NCI-H345 treated with DMSO at 0.1 percent for 48 hours (cell line): ENCODE data around the gene ARHGEF9.
"Not testable (repeated sequence)": the region's sequence is repeated elsewhere in the genome, so short reads cannot be mapped to it uniquely, and the experiment has no call there.

Experiments used
- DNase-seq: peaks from one replicate; lab custom pipeline; 2025; ENCODE audit not compliant: unreplicated experiment; lab: John Stamatoyannopoulos, UW

Gene ARHGEF9

GRCh38 chrX:63664083-63664482 lies 120.9 kb downstream of the ARHGEF9 start:
- DNase-seq, result no peak

DNA sequence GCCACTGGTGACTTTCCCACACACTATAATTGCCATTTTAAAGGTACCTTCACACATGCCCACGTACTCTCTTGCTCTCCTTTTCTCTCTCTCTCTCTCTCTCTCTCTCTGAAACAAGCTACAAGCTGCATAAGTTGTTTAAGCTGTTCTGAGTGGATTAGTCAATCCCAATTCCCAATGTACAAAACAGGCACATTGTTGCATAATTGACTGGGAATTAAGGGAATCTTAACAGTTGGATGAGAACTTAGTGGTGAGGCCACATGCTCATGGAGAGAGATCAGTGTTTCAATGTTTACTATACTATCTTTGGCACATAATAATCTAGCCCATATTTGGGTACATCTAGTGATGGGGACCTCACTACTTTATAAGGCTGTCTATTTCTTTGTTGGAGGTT lies 123.3 kb downstream of the ARHGEF9 start:
- DNase-seq, result no peak

DNA sequence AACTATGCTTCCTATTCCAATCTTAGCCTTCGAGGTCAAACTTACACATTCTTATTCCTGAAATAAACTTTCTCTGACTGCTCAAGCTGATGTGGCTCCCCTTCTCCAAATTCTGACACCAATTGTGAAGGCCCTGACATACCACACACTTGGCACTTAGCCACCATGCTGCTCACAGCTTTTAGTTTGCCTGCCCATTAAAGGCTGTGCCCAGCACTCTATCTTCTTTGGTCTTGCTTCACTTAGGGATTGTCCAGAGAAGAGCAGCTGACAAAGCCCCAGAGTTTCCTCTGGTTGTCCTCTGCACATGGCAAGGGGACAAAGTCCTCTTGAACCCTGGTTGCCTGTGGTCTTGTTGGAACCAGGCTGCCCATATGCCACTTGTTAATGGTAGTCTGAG lies 126.1 kb downstream of the ARHGEF9 start:
- DNase-seq, result no peak

DNA sequence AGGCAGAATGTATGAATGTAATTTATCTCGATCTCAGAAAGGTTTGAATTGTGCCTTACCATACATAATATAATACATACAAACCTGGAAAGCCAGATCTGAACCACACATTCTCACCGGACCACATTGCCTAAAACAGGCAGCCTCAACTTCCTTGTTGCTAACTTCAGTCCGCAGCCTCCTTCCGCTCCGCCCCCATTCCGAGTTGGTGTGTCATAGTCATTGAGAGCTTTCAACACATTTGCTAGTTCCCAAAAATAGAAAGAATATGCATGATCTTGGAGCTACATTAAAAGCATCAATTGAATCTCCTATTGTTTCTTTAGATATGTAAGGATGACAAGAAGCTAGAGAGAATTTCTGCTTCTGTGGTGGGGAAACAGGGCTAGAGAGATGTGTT lies 127.2 kb downstream of the ARHGEF9 start:
- no peak for DNase-seq

DNA sequence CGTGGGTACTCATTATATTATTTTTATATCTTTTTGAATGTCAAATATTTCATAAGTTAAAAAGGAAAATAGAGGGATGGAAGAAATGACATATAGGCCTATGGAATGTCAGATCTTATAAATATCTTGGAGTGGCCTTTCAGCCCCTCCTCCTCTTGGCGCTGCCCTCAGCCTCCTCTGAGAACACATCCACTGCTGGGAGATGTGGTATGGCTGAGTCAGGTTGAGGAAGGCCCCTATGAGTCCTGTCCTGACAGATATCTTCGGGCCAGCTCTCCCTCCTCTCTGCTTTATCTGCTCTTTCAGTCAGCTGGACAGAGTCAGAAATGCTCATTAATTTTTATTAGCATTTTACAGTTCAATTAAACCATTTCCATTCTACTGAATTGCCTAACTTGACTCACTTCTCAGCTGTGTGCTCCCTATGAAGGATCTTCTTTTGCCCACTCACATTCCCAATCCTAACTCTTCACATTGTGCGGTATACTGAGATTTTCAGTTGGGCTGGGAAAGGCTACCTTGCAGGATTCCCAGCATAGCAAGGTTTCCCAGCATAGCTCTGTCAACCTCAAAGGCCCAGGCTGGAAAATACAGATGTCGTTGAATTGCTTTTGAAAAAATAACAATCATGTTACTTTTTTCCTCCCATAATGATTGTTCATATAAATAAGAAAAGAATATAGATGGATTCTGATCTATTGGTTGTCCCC lies 128.0 kb downstream of the ARHGEF9 start:
- DNase-seq, result no peak

DNA sequence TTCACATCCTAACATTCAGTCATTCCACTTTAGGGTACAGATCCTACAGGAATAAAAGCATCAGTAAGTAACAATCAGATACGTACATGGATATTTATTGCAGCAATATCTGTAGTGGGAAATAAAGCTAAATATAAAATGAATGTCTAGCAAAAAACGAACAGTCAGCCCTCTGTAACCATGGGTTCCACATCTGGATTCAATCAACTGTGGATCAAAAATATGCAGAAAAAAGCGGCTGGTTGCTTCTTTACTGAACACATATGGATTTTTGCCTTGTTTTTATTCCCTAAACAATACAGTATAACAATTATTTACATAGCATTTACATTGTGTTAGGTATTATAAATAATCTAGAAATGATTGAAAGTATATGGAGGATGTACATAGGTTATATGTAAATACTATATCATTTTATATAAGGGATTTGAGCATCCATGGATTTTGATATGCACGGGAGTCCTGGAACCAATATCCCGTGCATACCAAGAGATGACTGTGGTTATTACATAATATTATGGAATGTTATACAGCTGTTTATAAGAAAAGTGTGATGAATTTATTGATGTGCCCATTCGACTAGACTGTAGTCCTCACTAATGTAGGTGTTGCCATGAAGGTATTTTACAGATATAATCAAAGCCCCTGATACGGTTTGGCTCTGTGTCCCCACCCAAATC lies 132.8 kb downstream of the ARHGEF9 start:
- no peak for DNase-seq

GRCh38 chrX:63645748-63646147 lies 139.3 kb downstream of the ARHGEF9 start:
- not testable (repeated sequence) for DNase-seq

DNA sequence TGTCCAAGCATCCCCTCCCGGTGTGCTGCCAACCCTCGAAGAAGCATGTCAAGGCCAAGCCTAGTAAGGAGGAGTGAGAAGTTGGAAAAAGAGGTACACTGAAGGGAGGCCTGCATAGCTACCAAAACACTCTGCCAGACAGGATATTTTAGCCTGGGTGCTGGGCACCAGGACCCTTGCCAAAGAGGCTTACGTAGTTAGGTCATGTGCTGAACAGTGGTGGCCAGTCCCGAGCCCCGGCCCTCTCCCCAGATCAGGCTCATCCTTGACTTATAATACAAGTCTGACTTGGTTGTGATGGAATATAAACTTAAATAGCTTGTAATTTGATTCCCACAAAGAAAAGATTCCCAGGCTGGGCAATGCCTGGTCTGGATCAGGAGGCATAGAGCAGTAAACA lies 149.3 kb downstream of the ARHGEF9 start:
- no peak for DNase-seq

- no peak for DNase-seq
These were observed 171.4 kb downstream of the ARHGEF9 start for GRCh38 chrX:63613531-63614028.

GRCh38 chrX:63585936-63586335 lies 199.1 kb downstream of the ARHGEF9 start:
- no peak for DNase-seq
